Mesenchymal stem cell (in vitro differentiated cells and primary cell): Measurements from ENCODE around the gene CIRBP.

Source experiments
- DNase-seq: peaks from one replicate; pipeline ENCODE4 v3.0.0-alpha.2; 2013
- H2AFZ ChIP-seq: one replicate; pipeline ENCODE4 v1.6.1; 2013; ENCODE audit warnings: low read depth, mild to moderate bottlenecking, control low read depth, inconsistent platforms, low read length, moderate library complexity
- H2AK5ac ChIP-seq: 2 replicates; pipeline ENCODE4 v1.6.1; 2013; ENCODE audit warnings: low read length, moderate library complexity, mild to moderate bottlenecking, inconsistent platforms; ENCODE audit not compliant: severe bottlenecking
- H2BK120ac ChIP-seq: one replicate; pipeline ENCODE4 v1.6.1; 2013; ENCODE audit warnings: low read depth, mild to moderate bottlenecking, inconsistent platforms, low read length, moderate library complexity
- H2BK12ac ChIP-seq, 2 experiments: one replicate each; pipeline ENCODE4 v1.6.1; 2013; ENCODE audit warnings: inconsistent platforms in 2 of 2, low read length in 2 of 2, mild to moderate bottlenecking in 2 of 2, moderate library complexity in 2 of 2, control low read depth in 1 of 2
- H2BK15ac ChIP-seq: one replicate; pipeline ENCODE4 v1.6.1; 2013; ENCODE audit warnings: mild to moderate bottlenecking, low read depth, inconsistent platforms; ENCODE audit not compliant: poor library complexity, severe bottlenecking
- H2BK5ac ChIP-seq: 2 replicates; pipeline ENCODE4 v1.6.1; 2013; ENCODE audit warnings: low read depth, mild to moderate bottlenecking, low read length, control low read depth, inconsistent platforms; ENCODE audit not compliant: poor library complexity, severe bottlenecking
- H3K14ac ChIP-seq, 2 experiments: one replicate each; pipeline ENCODE4 v1.6.1; 2013; ENCODE audit warnings: inconsistent platforms in 2 of 2, low read length in 2 of 2, control low read depth in 1 of 2, mild to moderate bottlenecking in 1 of 2, moderate library complexity in 1 of 2
- H3K18ac ChIP-seq, 2 experiments: one replicate each; pipeline ENCODE4 v1.6.1; 2013; ENCODE audit warnings: inconsistent platforms in 2 of 2, low read length in 2 of 2, control low read depth in 1 of 2, low read depth in 1 of 2, mild to moderate bottlenecking in 1 of 2
- H3K23ac ChIP-seq, 2 experiments: one replicate each; pipeline ENCODE4 v1.6.1; 2013; ENCODE audit warnings: inconsistent platforms in 2 of 2, low read length in 2 of 2, mild to moderate bottlenecking in 2 of 2, moderate library complexity in 2 of 2, control low read depth in 1 of 2
- H3K27ac ChIP-seq: 2 replicates; pipeline ENCODE4 v1.5.1; 2013; ENCODE audit warnings: mild to moderate bottlenecking, moderate library complexity, low read length, control low read depth, inconsistent platforms; ENCODE audit not compliant: poor library complexity, severe bottlenecking
- H3K27me3 ChIP-seq, 2 experiments: 2 replicates each; pipeline versions ENCODE4 v1.6.1 to v1.7.0; 2013; ENCODE audit warnings: low read length in 2 of 2, mild to moderate bottlenecking in 2 of 2, moderate library complexity in 2 of 2, control low read depth in 1 of 2, inconsistent platforms in 1 of 2; ENCODE audit not compliant: control insufficient read depth in 1 of 2, insufficient read depth in 1 of 2
- H3K36me3 ChIP-seq, 2 experiments: 2 replicates each; pipeline versions ENCODE4 v1.6.1 to v1.7.0; 2013; ENCODE audit warnings: low read length in 2 of 2, control low read depth in 1 of 2, inconsistent platforms in 1 of 2, low read depth in 1 of 2, mild to moderate bottlenecking in 1 of 2; ENCODE audit not compliant: insufficient read depth in 2 of 2, control insufficient read depth in 1 of 2
- H3K4ac ChIP-seq, 2 experiments: one replicate each; pipeline ENCODE4 v1.6.1; 2013; ENCODE audit warnings: inconsistent platforms in 2 of 2, low read length in 2 of 2, mild to moderate bottlenecking in 2 of 2, moderate library complexity in 2 of 2, control low read depth in 1 of 2, low read depth in 1 of 2
- H3K4me1 ChIP-seq: 2 replicates; pipeline ENCODE4 v1.6.1; 2013; ENCODE audit warnings: low read depth, low read length, control low read depth; ENCODE audit not compliant: control insufficient read depth, insufficient read depth
- H3K4me2 ChIP-seq: 2 replicates; pipeline ENCODE4 v1.6.1; 2013; ENCODE audit warnings: low read length, mild to moderate bottlenecking, inconsistent platforms; ENCODE audit not compliant: poor library complexity, severe bottlenecking
- H3K4me3 ChIP-seq, 2 experiments: 2 replicates each; pipeline versions ENCODE4 v1.5.1 to v1.7.0; 2013; ENCODE audit warnings: low read length in 2 of 2, mild to moderate bottlenecking in 2 of 2, control low read depth in 1 of 2, low read depth in 1 of 2; ENCODE audit not compliant: insufficient read depth in 1 of 2
- H3K79me1 ChIP-seq: replicated peaks from 2 replicates; pipeline ENCODE4 v1.6.1; 2013; ENCODE audit warnings: mild to moderate bottlenecking, control low read depth, low read length, inconsistent platforms; ENCODE audit not compliant: poor library complexity, severe bottlenecking
- H3K9ac ChIP-seq: 2 replicates; pipeline ENCODE4 v1.7.0; 2013; ENCODE audit warnings: mild to moderate bottlenecking, low read length, moderate library complexity
- H3K9me3 ChIP-seq: 2 replicates; pipeline ENCODE4 v1.7.0; 2013; ENCODE audit warnings: mild to moderate bottlenecking, low read length; ENCODE audit not compliant: control insufficient read depth
- H4K8ac ChIP-seq: one replicate; pipeline ENCODE4 v1.6.1; 2013; ENCODE audit warnings: inconsistent platforms, mild to moderate bottlenecking, low read length, moderate library complexity
- H4K91ac ChIP-seq: one replicate; pipeline ENCODE4 v1.6.1; 2013; ENCODE audit warnings: mild to moderate bottlenecking, low read length, inconsistent platforms
- WGBS: methylation state at CpG from one replicate; pipeline ENCODE4 v1.1.7; 2013; ENCODE audit warnings: mixed read lengths; 5-methylcytosine and 5-hydroxymethylcytosine counted together

The CIRBP gene

GRCh38 chr19:1309977-1310852 is 41.1 kb downstream of the CIRBP start:
- Histone ChIP-seq H3K18ac (no peak overlapping the region), H2AK5ac (no peak overlapping the region), H3K27ac (no peak overlapping the region), H3K36me3 (no peaks in the 10 kb centered on the region), H3K79me1 (no peaks in the 10 kb centered on the region), H3K9ac (no peak overlapping the region), H3K4me2 (no peak overlapping the region), H2BK12ac (no peak overlapping the region), H2BK120ac (no peak overlapping the region), H2BK15ac (no peak overlapping the region), H4K8ac (no peak overlapping the region), H2BK5ac (no peak overlapping the region), H4K91ac (no peak overlapping the region), H3K4ac (no peak overlapping the region), H3K9me3 (no peaks in the 10 kb centered on the region), H2AFZ (no peak overlapping the region), H3K27me3 (peaks cover 0 to 59% of the 10 kb centered on the region in 2 experiments), H3K23ac (no peak overlapping the region), H3K14ac (no peak overlapping the region), H3K4me1 (peaks cover 28% of the 10 kb centered on the region), H3K4me3 (no peak overlapping the region)
- no peak for DNase-seq
- 83% methylated on average over 24 of the region's 28 CpGs for WGBS

- H3K23ac ChIP-seq, result no peak overlapping the region
- peaks cover 34% of the 10 kb centered on the region for H3K4me1 ChIP-seq
- no peak overlapping the region for H2BK120ac ChIP-seq
- no peaks in the 10 kb centered on the region for H3K9me3 ChIP-seq
- no peak overlapping the region for H2AK5ac ChIP-seq
- H3K14ac ChIP-seq, result no peak overlapping the region
- no peak for DNase-seq
- no peak overlapping the region for H2BK15ac ChIP-seq
- no peak overlapping the region for H3K4me2 ChIP-seq
- no peak overlapping the region for H3K27ac ChIP-seq
- no peaks in the 10 kb centered on the region for H3K36me3 ChIP-seq
- H3K9ac ChIP-seq, result no peak overlapping the region
- no peak overlapping the region for H2AFZ ChIP-seq
- H3K4ac ChIP-seq, result no peak overlapping the region
- H2BK5ac ChIP-seq, result no peak overlapping the region
- H3K18ac ChIP-seq, result no peak overlapping the region
- H4K91ac ChIP-seq, result no peak overlapping the region
- WGBS, result 97% methylated on average over 18 of the region's 18 CpGs
- H3K27me3 ChIP-seq, result peaks cover 0 to 64% of the 10 kb centered on the region in 2 experiments
- no peak overlapping the region for H2BK12ac ChIP-seq
- no peak overlapping the region for H3K4me3 ChIP-seq
- H4K8ac ChIP-seq, result no peak overlapping the region
- no peaks in the 10 kb centered on the region for H3K79me1 ChIP-seq
Observed at GRCh38 chr19:1310853-1311180, 41.7 kb downstream of the CIRBP start.

GRCh38 chr19:1311543-1312091 is 42.5 kb downstream of the CIRBP start:
- Histone ChIP-seq H2AK5ac (peak overlapping the region; percentile 60), H3K27ac (no peak overlapping the region), H3K9me3 (no peaks in the 10 kb centered on the region), H2BK120ac (no peak overlapping the region), H3K9ac (no peak overlapping the region), H2BK12ac (no peak overlapping the region), H3K4me3 (no peak overlapping the region), H2AFZ (no peak overlapping the region), H3K23ac (no peak overlapping the region), H3K14ac (no peak overlapping the region), H3K36me3 (no peaks in the 10 kb centered on the region), H3K18ac (no peak overlapping the region), H3K79me1 (no peaks in the 10 kb centered on the region), H2BK5ac (no peak overlapping the region), H3K4ac (no peak overlapping the region), H4K8ac (no peak overlapping the region), H4K91ac (no peak overlapping the region), H3K4me2 (no peak overlapping the region), H2BK15ac (no peak overlapping the region), H3K27me3 (peaks cover 8 to 72% of the 10 kb centered on the region in 2 experiments), H3K4me1 (peaks cover 36% of the 10 kb centered on the region)
- DNase-seq, result no peak
- 75% methylated on average over 21 of the region's 21 CpGs for WGBS

- H2AFZ ChIP-seq, result no peak overlapping the region
- H3K27me3 ChIP-seq, result peaks cover 19 to 81% of the 10 kb centered on the region in 2 experiments
- DNase-seq, result peak; percentile 42
- no peak overlapping the region for H3K14ac ChIP-seq
- H2AK5ac ChIP-seq, result peak overlapping the region; percentile 20
- H3K79me1 ChIP-seq, result no peaks in the 10 kb centered on the region
- H2BK5ac ChIP-seq, result peak overlapping the region; percentile 10
- H3K23ac ChIP-seq, result no peak overlapping the region
- H2BK120ac ChIP-seq, result no peak overlapping the region
- no peaks in the 10 kb centered on the region for H3K36me3 ChIP-seq
- H3K27ac ChIP-seq, result peak overlapping the region; percentile 71
- no peak overlapping the region for H2BK15ac ChIP-seq
- no peak overlapping the region for H3K9ac ChIP-seq
- H2BK12ac ChIP-seq, result no peak overlapping the region
- H3K18ac ChIP-seq, result no peak overlapping the region
- no peaks in the 10 kb centered on the region for H3K9me3 ChIP-seq
- no peak overlapping the region for H4K8ac ChIP-seq
- no peak overlapping the region for H3K4me3 ChIP-seq
- H4K91ac ChIP-seq, result no peak overlapping the region
- H3K4me1 ChIP-seq, result peaks cover 36% of the 10 kb centered on the region
- 80% methylated on average over 60 of the region's 61 CpGs for WGBS
- H3K4me2 ChIP-seq, result peak overlapping the region; percentile 57
- H3K4ac ChIP-seq, result no peak overlapping the region
Observed at GRCh38 chr19:1312767-1313694, 43.9 kb downstream of the CIRBP start.
